H9 (cell line): ENCODE data around the gene CD2AP. TPM values are rescaled to one million over a fixed set of nuclear protein-coding genes. Genes with fewer than 3 reads are reported as not detected.

ENCODE experiments used
- DNase-seq: peaks from one replicate; pipeline ENCODE4 v3.0.0-alpha.2; 2017
- H2AFZ ChIP-seq: one replicate; pipeline ENCODE4 v1.6.1; 2013; ENCODE audit warnings: mild to moderate bottlenecking, low read length, control low read depth, moderate library complexity
- H2AK5ac ChIP-seq: 2 replicates; pipeline ENCODE4 v1.6.1; 2013; ENCODE audit warnings: low read length, control low read depth, mixed read lengths; ENCODE audit not compliant: insufficient read length
- H2BK120ac ChIP-seq: one replicate; pipeline ENCODE4 v1.6.1; 2013; ENCODE audit warnings: low read depth, mild to moderate bottlenecking, low read length, control low read depth, inconsistent platforms; ENCODE audit not compliant: poor library complexity, severe bottlenecking
- H2BK12ac ChIP-seq: 2 replicates; pipeline ENCODE4 v1.6.1; 2013; ENCODE audit warnings: low read length, control low read depth, mixed read lengths, low read depth; ENCODE audit not compliant: insufficient read length
- H2BK15ac ChIP-seq: 2 replicates; pipeline ENCODE4 v1.6.1; 2013; ENCODE audit warnings: low read depth, low read length, control low read depth
- H2BK20ac ChIP-seq: one replicate; pipeline ENCODE4 v1.6.1; 2013; ENCODE audit warnings: low read depth, mild to moderate bottlenecking, low read length, control low read depth, inconsistent platforms; ENCODE audit not compliant: poor library complexity, severe bottlenecking
- H2BK5ac ChIP-seq: 2 replicates; pipeline ENCODE4 v1.6.1; 2013; ENCODE audit warnings: low read length, control low read depth, mixed read lengths; ENCODE audit not compliant: insufficient read length
- H3K14ac ChIP-seq: 2 replicates; pipeline ENCODE4 v1.6.1; 2013; ENCODE audit warnings: low read length, control low read depth; ENCODE audit not compliant: insufficient read depth
- H3K18ac ChIP-seq: 2 replicates; pipeline ENCODE4 v1.6.1; 2013; ENCODE audit warnings: low read depth, mild to moderate bottlenecking, mixed read lengths, low read length, control low read depth; ENCODE audit not compliant: insufficient read length
- H3K23ac ChIP-seq: 2 replicates; pipeline ENCODE4 v1.6.1; 2013; ENCODE audit warnings: low read length, control low read depth, mixed read lengths, low read depth; ENCODE audit not compliant: insufficient read length
- H3K23me2 ChIP-seq: 2 replicates; pipeline ENCODE4 v1.6.1; 2013; ENCODE audit warnings: low read depth, mild to moderate bottlenecking, mixed read lengths, low read length, control low read depth; ENCODE audit not compliant: insufficient read length, poor library complexity, severe bottlenecking
- H3K27ac ChIP-seq: 2 replicates; pipeline ENCODE4 v1.5.1; 2013; ENCODE audit warnings: low read length, control low read depth, mixed read lengths, low read depth; ENCODE audit not compliant: insufficient read length
- H3K27me3 ChIP-seq: 2 replicates; pipeline ENCODE4 v1.6.1; 2013; ENCODE audit warnings: low read length, control low read depth, inconsistent platforms; ENCODE audit not compliant: insufficient read depth
- H3K4ac ChIP-seq: 2 replicates; pipeline ENCODE4 v1.6.1; 2013; ENCODE audit warnings: low read depth, mild to moderate bottlenecking, control low read depth, inconsistent platforms, low read length, moderate library complexity
- H3K4me1 ChIP-seq: 2 replicates; pipeline ENCODE4 v1.6.1; 2013; ENCODE audit warnings: low read length, control low read depth, inconsistent platforms; ENCODE audit not compliant: insufficient read depth
- H3K4me2 ChIP-seq: 2 replicates; pipeline ENCODE4 v1.6.1; 2013; ENCODE audit warnings: low read length, control low read depth, mixed read lengths; ENCODE audit not compliant: insufficient read length, insufficient read depth
- H3K56ac ChIP-seq: 2 replicates; pipeline ENCODE4 v1.6.1; 2013; ENCODE audit warnings: low read depth, mild to moderate bottlenecking, mixed read lengths, low read length, control low read depth; ENCODE audit not compliant: insufficient read length
- H3K79me1 ChIP-seq: 2 replicates; pipeline ENCODE4 v1.6.1; 2013; ENCODE audit warnings: low read depth, mild to moderate bottlenecking, moderate library complexity, low read length, control low read depth, inconsistent platforms; ENCODE audit not compliant: insufficient read depth, poor library complexity, severe bottlenecking
- H3K79me2 ChIP-seq: 2 replicates; pipeline ENCODE4 v1.6.1; 2013; ENCODE audit warnings: low read length, control low read depth, inconsistent platforms; ENCODE audit not compliant: insufficient read depth
- H3K9ac ChIP-seq: 2 replicates; pipeline ENCODE4 v1.6.1; 2013; ENCODE audit warnings: low read length, control low read depth, mixed read lengths; ENCODE audit not compliant: insufficient read length; ENCODE audit errors: extremely low read depth
- H3K9me3 ChIP-seq: one replicate; pipeline ENCODE4 v1.6.1; 2013; ENCODE audit warnings: low read depth, low read length, inconsistent platforms; ENCODE audit not compliant: control insufficient read depth
- H3T11ph ChIP-seq: one replicate; pipeline ENCODE4 v1.6.1; 2013; ENCODE audit warnings: mild to moderate bottlenecking, low read length, control low read depth, inconsistent platforms
- H4K20me1 ChIP-seq: one replicate; pipeline ENCODE4 v1.6.1; 2013; ENCODE audit not compliant: control insufficient read depth, insufficient read length, insufficient read depth
- H4K5ac ChIP-seq: 2 replicates; pipeline ENCODE4 v1.6.1; 2013; ENCODE audit warnings: low read depth, mild to moderate bottlenecking, mixed read lengths, low read length, control low read depth; ENCODE audit not compliant: insufficient read length
- H4K8ac ChIP-seq: replicated peaks from 2 replicates; pipeline ENCODE4 v1.6.1; 2013; ENCODE audit warnings: low read length, control low read depth, mixed read lengths, low read depth; ENCODE audit not compliant: insufficient read length
- H4K91ac ChIP-seq: 2 replicates; pipeline ENCODE4 v1.6.1; 2013; ENCODE audit warnings: low read depth, mild to moderate bottlenecking, moderate library complexity, mixed read lengths, low read length, control low read depth; ENCODE audit not compliant: insufficient read length
- H3K27ac Mint-ChIP-seq, 3 experiments: 2 replicates in 2 of 3; 3 replicates in 1 of 3; pipeline ENCODE4 v1.8.0; 2020 to 2021; ENCODE audit warnings: mixed read lengths in 3 of 3, mild to moderate bottlenecking in 1 of 3, moderate library complexity in 1 of 3
- H3K27me3 Mint-ChIP-seq: 2 replicates; pipeline ENCODE4 v1.8.0; 2021; ENCODE audit warnings: low read depth, mild to moderate bottlenecking, moderate library complexity, mixed read lengths
- H3K36me3 Mint-ChIP-seq, 3 experiments: 2 replicates in 2 of 3; 3 replicates in 1 of 3; pipeline ENCODE4 v1.8.0; 2020 to 2021; ENCODE audit warnings: low read depth in 3 of 3, mixed read lengths in 3 of 3; ENCODE audit not compliant: insufficient read depth in 1 of 3
- H3K4me1 Mint-ChIP-seq, 2 experiments: 2 replicates each; pipeline ENCODE4 v1.8.0; 2020; ENCODE audit warnings: mixed read lengths in 2 of 2
- H3K4me3 Mint-ChIP-seq, 2 experiments: 2 replicates in 1 of 2; 3 replicates in 1 of 2; pipeline ENCODE4 v1.8.0; 2020 to 2021; ENCODE audit warnings: mild to moderate bottlenecking in 2 of 2, mixed read lengths in 2 of 2, moderate library complexity in 1 of 2
- H3K9me3 Mint-ChIP-seq, 2 experiments: 2 replicates in 1 of 2; 3 replicates in 1 of 2; pipeline ENCODE4 v1.8.0; 2020; ENCODE audit warnings: mild to moderate bottlenecking in 2 of 2, mixed read lengths in 2 of 2, moderate library complexity in 1 of 2
- CTCF ChIP-seq: fragments of 200-600 bp; sonication (generic); conservative IDR thresholded peaks from 3 replicates; pipeline ENCODE4 v1.8.0; 2021; ENCODE audit warnings: antibody characterized with exemption, mild to moderate bottlenecking
- WGBS: extraction: QIAGEN DNeasy Blood & Tissue Kit; methylation state at CpG from one replicate; pipeline ENCODE4 v1.1.7; 2013; ENCODE audit warnings: missing lambda C conversion rate, low lambda C conversion rate, mixed read lengths; ENCODE audit not compliant: insufficient read length; ENCODE audit errors: extremely low coverage; 5-methylcytosine and 5-hydroxymethylcytosine counted together
- total RNA-seq: library from RNA; stranded (reverse); gene quantifications from 2 replicates; pipeline ENCODE4 v1.2.1, GENCODE V29; 2021

Gene CD2AP
- total RNA-seq, 1 experiment from 2014 or later = 50.1 TPM

GRCh38 chr6:47593979-47594378 is 116.4 kb downstream of the CD2AP start:
- no peaks in the 10 kb centered on the region for H3K27me3 Mint-ChIP-seq
- no peak overlapping the region for H2AK5ac ChIP-seq
- H3K4ac ChIP-seq = no peak overlapping the region
- no peaks in the 10 kb centered on the region for H3K79me1 ChIP-seq
- H3K27me3 ChIP-seq = no peaks in the 10 kb centered on the region
- H4K5ac ChIP-seq = no peak overlapping the region
- H3K14ac ChIP-seq = no peak overlapping the region
- H2BK15ac ChIP-seq = no peak overlapping the region
- H3K23me2 ChIP-seq = no peaks in the 10 kb centered on the region
- no peak overlapping the region for H3K4me3 Mint-ChIP-seq
- no peak overlapping the region for H4K8ac ChIP-seq
- peaks cover 3 to 4% of the 10 kb centered on the region in 2 experiments; a peak in 3 of 5 replicates for H3K9me3 Mint-ChIP-seq
- no peaks in the 10 kb centered on the region for H4K20me1 ChIP-seq
- no peak overlapping the region for H4K91ac ChIP-seq
- no peak overlapping the region for H2BK120ac ChIP-seq
- H3K56ac ChIP-seq = no peak overlapping the region
- H3K9ac ChIP-seq = no peak overlapping the region
- H3K27ac Mint-ChIP-seq = no peak overlapping the region
- no peak for TF ChIP-seq CTCF
- no peak for DNase-seq
- peaks cover 36 to 62% (median 56%) of the 10 kb centered on the region in 3 experiments; a peak in 6 of 7 replicates for H3K36me3 Mint-ChIP-seq
- no peaks in the 10 kb centered on the region for H3K4me1 ChIP-seq
- no peak overlapping the region for H3T11ph ChIP-seq
- H3K18ac ChIP-seq = no peak overlapping the region
- H2AFZ ChIP-seq = no peak overlapping the region
- no peak overlapping the region for H3K23ac ChIP-seq
- no peak overlapping the region for H2BK12ac ChIP-seq
- no peaks in the 10 kb centered on the region for H3K9me3 ChIP-seq
- WGBS = no CpG with 5 or more reads among the region's 3 CpGs
- H2BK5ac ChIP-seq = no peak overlapping the region
- no peak overlapping the region for H3K4me2 ChIP-seq
- no peak overlapping the region for H2BK20ac ChIP-seq
- peaks cover 0 to 4% of the 10 kb centered on the region in 2 experiments; a peak in 3 of 4 replicates for H3K4me1 Mint-ChIP-seq
- no peaks in the 10 kb centered on the region for H3K79me2 ChIP-seq
- H3K27ac ChIP-seq = no peak overlapping the region
